Tibial nerve (tissue), 4 donors: Measurements from ENCODE around the gene JAGN1. TPM values are rescaled to one million over a fixed set of nuclear protein-coding genes. Genes with fewer than 3 reads are reported as not detected.
A peak's percentile ranks its signal among the peaks of the same experiment; 100 is the strongest.

ENCODE experiments used
- DNase-seq, 2 donors: peaks; one replicate each; pipeline ENCODE4 v3.0.0-alpha.2; 2019; ENCODE audit warnings: low spot score in 2 of 2
- H3K27ac ChIP-seq, 4 donors: fragments of 200-600 bp; sonication (generic) in 3 of 4; one replicate each; pipeline ENCODE4 v1.5.1; 2017 to 2019; ENCODE audit warnings: mild to moderate bottlenecking in 1 of 4
- H3K27me3 ChIP-seq, 2 donors: fragments of 200-600 bp; sonication (generic) in 1 of 2; one replicate each; pipeline versions ENCODE4 v1.5.1 to v1.6.0; 2017 to 2019
- H3K36me3 ChIP-seq, 3 donors: fragments of 200-600 bp; sonication (generic); one replicate each; pipeline ENCODE4 v1.5.1; 2018 to 2019
- H3K4me1 ChIP-seq, 4 donors: fragments of 200-600 bp; sonication (generic) in 3 of 4; one replicate each; pipeline ENCODE4 v1.5.1; 2017 to 2019
- H3K4me3 ChIP-seq, 4 donors: fragments of 200-600 bp; sonication (generic) in 3 of 4; one replicate each; pipeline ENCODE4 v1.5.1; 2017 to 2019; ENCODE audit warnings: mild to moderate bottlenecking in 1 of 4, moderate library complexity in 1 of 4
- H3K9me3 ChIP-seq, 4 donors: fragments of 200-600 bp; sonication (generic) in 3 of 4; one replicate each; pipeline ENCODE4 v1.5.1; 2017 to 2019
- EP300 ChIP-seq, 2 donors: sonication (generic); formaldehyde crosslinking; IDR thresholded peaks; one replicate each; pipeline ENCODE4 v1.6.1; 2017; ENCODE audit warnings: antibody characterized with exemption in 2 of 2, mild to moderate bottlenecking in 1 of 2
- POLR2A ChIP-seq, 2 donors: fragments of 450-650 bp; IDR thresholded peaks; one replicate each; pipeline ENCODE4 v1.6.1; 2017; ENCODE audit warnings: antibody characterized with exemption in 2 of 2, mild to moderate bottlenecking in 2 of 2, moderate library complexity in 2 of 2
- WGBS, 2 donors: methylation state at CpG; one replicate each; pipeline ENCODE4 v1.1.5; 2018; 5-methylcytosine and 5-hydroxymethylcytosine counted together
- total RNA-seq, 4 donors: library from RNA; depleted of rRNA; stranded (reverse); fragments of >200 nt; gene quantifications; one replicate each; pipeline ENCODE4 v1.1.0, GENCODE V29; 2016
- TF ChIP-seq, protein P1 (sequence below), 5 experiments: fragments of 200-600 bp in 3 of 5; fragments of 450-650 bp in 2 of 5; sonication (generic) in 3 of 5; IDR thresholded peaks; one replicate each; pipeline ENCODE4 v1.5.1; 2016 to 2019; ENCODE audit warnings: antibody characterized with exemption in 5 of 5, mild to moderate bottlenecking in 3 of 5, moderate library complexity in 2 of 5

The JAGN1 gene
- total RNA-seq, 4 donors from 2014 or later = 21.6 to 46.7 (median 34.7) TPM

DNA sequence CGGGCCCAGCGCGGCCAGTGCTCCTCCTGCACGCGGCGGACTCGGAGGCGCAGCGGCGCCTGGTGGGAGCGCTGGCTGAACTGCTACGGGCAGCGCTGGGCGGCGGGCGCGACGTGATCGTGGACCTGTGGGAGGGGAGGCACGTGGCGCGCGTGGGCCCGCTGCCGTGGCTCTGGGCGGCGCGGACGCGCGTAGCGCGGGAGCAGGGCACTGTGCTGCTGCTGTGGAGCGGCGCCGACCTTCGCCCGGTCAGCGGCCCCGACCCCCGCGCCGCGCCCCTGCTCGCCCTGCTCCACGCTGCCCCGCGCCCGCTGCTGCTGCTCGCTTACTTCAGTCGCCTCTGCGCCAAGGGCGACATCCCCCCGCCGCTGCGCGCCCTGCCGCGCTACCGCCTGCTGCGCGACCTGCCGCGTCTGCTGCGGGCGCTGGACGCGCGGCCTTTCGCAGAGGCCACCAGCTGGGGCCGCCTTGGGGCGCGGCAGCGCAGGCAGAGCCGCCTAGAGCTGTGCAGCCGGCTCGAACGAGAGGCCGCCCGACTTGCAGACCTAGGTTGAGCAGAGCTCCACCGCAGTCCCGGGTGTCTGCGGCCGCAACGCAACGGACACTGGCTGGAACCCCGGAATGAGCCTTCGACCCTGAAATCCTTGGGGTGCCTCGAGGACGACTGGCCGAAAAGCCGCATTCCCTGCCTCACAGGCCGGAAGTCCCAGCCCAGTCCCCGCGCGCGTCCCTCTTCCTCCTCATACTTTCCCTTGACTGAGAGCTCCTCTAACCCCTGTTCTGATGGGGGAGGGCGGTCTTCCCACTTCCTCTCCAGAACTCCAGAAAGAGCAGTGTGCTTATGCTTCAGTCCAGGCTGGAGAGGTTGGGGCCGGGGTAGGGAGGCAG lies 25.1 kb downstream of the JAGN1 start:
- peak; percentile 50 to 61 for DNase-seq
- peak overlapping the region; percentile 62 to 93 (median 83) for H3K4me3 ChIP-seq
- peak overlapping the region; percentile 87 to 97 (median 92) for H3K27ac ChIP-seq
- no peaks in the 10 kb centered on the region for H3K9me3 ChIP-seq
- peaks cover 0 to 49% (median 29%) of the 10 kb centered on the region in 4 donors for H3K4me1 ChIP-seq
- peaks cover 0 to 11% (median 0%) of the 10 kb centered on the region in 3 donors for H3K36me3 ChIP-seq
- no peaks in the 10 kb centered on the region for H3K27me3 ChIP-seq
- peak; percentile 10 to 13 for TF ChIP-seq POLR2A (IDR thresholded peaks at IDR 0.05)
- TF ChIP-seq, protein P1, sequence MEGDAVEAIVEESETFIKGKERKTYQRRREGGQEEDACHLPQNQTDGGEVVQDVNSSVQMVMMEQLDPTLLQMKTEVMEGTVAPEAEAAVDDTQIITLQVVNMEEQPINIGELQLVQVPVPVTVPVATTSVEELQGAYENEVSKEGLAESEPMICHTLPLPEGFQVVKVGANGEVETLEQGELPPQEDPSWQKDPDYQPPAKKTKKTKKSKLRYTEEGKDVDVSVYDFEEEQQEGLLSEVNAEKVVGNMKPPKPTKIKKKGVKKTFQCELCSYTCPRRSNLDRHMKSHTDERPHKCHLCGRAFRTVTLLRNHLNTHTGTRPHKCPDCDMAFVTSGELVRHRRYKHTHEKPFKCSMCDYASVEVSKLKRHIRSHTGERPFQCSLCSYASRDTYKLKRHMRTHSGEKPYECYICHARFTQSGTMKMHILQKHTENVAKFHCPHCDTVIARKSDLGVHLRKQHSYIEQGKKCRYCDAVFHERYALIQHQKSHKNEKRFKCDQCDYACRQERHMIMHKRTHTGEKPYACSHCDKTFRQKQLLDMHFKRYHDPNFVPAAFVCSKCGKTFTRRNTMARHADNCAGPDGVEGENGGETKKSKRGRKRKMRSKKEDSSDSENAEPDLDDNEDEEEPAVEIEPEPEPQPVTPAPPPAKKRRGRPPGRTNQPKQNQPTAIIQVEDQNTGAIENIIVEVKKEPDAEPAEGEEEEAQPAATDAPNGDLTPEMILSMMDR (IDR thresholded peaks at IDR 0.05) = peak; percentile 32 to 79 (median 66)
- TF ChIP-seq EP300 (IDR thresholded peaks at IDR 0.05) = peak in 1 of 2 donors; percentile 56
- WGBS, 2 donors = 0 to 1% methylated on average over 31 to 62 of the region's 99 CpGs

DNA sequence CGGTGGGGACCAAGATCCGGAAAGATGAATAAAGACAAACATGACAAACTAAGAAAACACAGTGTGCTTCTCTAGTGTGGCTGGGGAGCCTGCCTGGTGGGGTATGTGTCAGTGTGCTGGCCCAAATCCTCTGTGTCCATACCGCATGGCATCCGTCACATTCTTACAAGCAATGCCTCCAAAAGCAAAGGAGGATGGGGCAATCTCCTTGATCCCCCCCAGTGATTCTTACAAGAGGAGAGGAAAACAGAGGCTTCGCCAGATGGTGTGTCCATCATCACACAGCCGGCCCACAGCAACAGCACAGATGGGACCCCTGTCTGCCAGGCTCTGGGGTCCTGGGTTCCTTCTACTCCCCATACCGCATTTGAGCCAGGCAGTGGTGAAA lies 25.9 kb downstream of the JAGN1 start:
- Histone ChIP-seq H3K27ac (peak overlapping the region; percentile 87 to 97 (median 92)), H3K27me3 (no peaks in the 10 kb centered on the region), H3K9me3 (no peaks in the 10 kb centered on the region), H3K4me3 (peak overlapping the region; percentile 62 to 93 (median 83)), H3K4me1 (peaks cover 0 to 49% (median 29%) of the 10 kb centered on the region in 4 donors), H3K36me3 (peaks cover 0 to 17% (median 0%) of the 10 kb centered on the region in 3 donors)
- WGBS, 2 donors = 19 to 29% methylated on average over 7 of the region's 7 CpGs
- peak in 1 of 2 donors; percentile 22 for DNase-seq
- no peak for TF ChIP-seq POLR2A (IDR thresholded peaks at IDR 0.05)
- TF ChIP-seq EP300 (IDR thresholded peaks at IDR 0.05) = no peak
- TF ChIP-seq, protein P1 (IDR thresholded peaks at IDR 0.05) = no peak

DNA sequence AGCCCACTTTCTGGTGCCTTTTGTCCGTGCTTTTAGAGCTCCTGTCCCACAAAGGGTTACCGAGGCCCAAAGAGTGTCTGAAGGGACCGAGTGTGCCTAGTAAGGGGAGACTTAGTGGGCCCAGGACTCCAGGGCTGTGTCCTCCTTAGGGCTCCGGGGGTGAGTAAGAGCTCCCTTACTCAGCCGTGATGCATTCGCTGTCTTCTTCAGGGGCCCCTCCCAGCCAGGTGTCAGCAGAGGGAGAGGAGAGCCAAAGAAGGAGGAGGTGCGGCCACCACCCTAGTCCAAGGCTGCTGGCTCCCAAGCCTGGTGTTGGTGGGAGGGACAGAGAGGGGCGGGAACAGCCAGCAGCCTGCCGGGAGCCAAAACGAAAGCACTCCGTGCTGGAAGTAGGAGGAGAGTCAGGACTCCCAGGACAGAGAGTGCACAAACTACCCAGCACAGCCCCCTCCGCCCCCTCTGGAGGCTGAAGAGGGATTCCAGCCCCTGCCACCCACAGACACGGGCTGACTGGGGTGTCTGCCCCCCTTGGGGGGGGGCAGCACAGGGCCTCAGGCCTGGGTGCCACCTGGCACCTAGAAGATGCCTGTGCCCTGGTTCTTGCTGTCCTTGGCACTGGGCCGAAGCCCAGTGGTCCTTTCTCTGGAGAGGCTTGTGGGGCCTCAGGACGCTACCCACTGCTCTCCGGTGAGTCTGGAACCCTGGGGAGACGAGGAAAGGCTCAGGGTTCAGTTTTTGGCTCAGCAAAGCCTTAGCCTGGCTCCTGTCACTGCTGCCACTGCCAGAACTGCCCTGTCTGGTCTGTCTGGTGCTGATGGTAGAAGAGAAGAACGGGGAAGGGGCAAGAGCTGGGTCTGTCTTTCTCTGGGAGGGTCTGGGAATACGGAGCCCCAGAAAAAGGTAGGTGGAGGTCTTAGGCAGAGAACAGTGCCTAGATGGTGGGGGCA lies 26.6 kb downstream of the JAGN1 start, which contains the start of gene IL17RC:
Gene IL17RC, plus strand, starts transcription at position 365 of the 947 bp plus-strand sequence. Its CDS starts 218 bp downstream, at position 583.
- Histone ChIP-seq H3K4me1 (peaks cover 0 to 49% (median 29%) of the 10 kb centered on the region in 4 donors), H3K27me3 (no peaks in the 10 kb centered on the region), H3K36me3 (peaks cover 0 to 17% (median 0%) of the 10 kb centered on the region in 3 donors), H3K4me3 (peak within 1 kb of the TSS; percentile 62 to 93 (median 83)), H3K9me3 (no peaks in the 10 kb centered on the region), H3K27ac (peak within 1 kb of the TSS; percentile 87 to 97 (median 92))
- 6% methylated on average over 14 to 19 of the region's 19 CpGs for WGBS, 2 donors
- TF ChIP-seq EP300 (IDR thresholded peaks at IDR 0.05) = peak; percentile 54 to 90
- TF ChIP-seq POLR2A (IDR thresholded peaks at IDR 0.05) = peak; percentile 65 to 80
- TF ChIP-seq, protein P1 (IDR thresholded peaks at IDR 0.05) = peak in 1 of 5 experiments; percentile 7
- peak; percentile 77 to 81 for DNase-seq

DNA sequence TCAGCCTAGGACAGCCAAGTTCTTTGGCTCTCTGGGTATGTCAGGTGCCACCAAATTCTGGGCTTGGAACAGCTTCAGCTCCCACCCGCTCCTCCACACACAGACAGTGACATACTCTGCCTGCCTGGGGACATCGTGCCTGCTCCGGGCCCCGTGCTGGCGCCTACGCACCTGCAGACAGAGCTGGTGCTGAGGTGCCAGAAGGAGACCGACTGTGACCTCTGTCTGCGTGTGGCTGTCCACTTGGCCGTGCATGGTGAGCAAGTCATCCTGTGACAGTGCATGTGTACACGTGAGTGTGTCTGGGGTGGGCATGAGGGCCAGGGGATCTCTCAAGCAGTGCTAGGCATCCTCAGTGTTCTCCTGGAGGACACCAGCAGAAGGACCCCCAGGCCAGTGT lies 27.4 kb downstream of the JAGN1 start:
- Histone ChIP-seq H3K36me3 (peaks cover 0 to 21% (median 0%) of the 10 kb centered on the region in 3 donors), H3K27ac (peak overlapping the region; percentile 87 to 97 (median 92)), H3K27me3 (no peaks in the 10 kb centered on the region), H3K4me1 (peaks cover 0 to 49% (median 29%) of the 10 kb centered on the region in 4 donors), H3K9me3 (no peaks in the 10 kb centered on the region), H3K4me3 (peak overlapping the region in 2 of 4 donors; percentile 81 to 93)
- no peak for TF ChIP-seq EP300 (IDR thresholded peaks at IDR 0.05)
- no peak for DNase-seq
- WGBS, 2 donors = 78 to 81% methylated on average over 7 to 10 of the region's 10 CpGs
